ENCODE results near the gene SLC36A4. TPM values are rescaled to one million over a fixed set of nuclear protein-coding genes. Genes with fewer than 3 reads are reported as not detected.

The SLC36A4 gene
- polyA plus RNA-seq, 1 donor (not counting 4 experiments of a cell fraction or from before 2014, with no cell fraction given) = 8.1 TPM

- Histone ChIP-seq H3K79me2 (ENCODE audit: control insufficient read depth, insufficient read depth, low read length) (no peaks in the 10 kb centered on the region), H3K9me3 (ENCODE audit: control insufficient read depth, low read depth, low read length) (no peaks in the 10 kb centered on the region), H3K4me3 (ENCODE audit: control insufficient read depth in 2 of 3, extremely low read depth in 1 of 3, insufficient read depth in 2 of 3, low read depth in 1 of 3, low read length in 3 of 3) (no peak overlapping the region), H3K4me2 (ENCODE audit: control insufficient read depth, extremely low read depth, insufficient read depth, low read depth, low read length) (no peak overlapping the region), H3K27ac (ENCODE audit: control insufficient read depth, insufficient read depth, low read length) (no peak overlapping the region), H3K4me1 (ENCODE audit: control insufficient read depth, extremely low read depth, insufficient read depth, low read length) (no peaks in the 10 kb centered on the region), H3K9ac (ENCODE audit: control insufficient read depth, extremely low read depth, insufficient read depth, low read length) (no peak overlapping the region), H3K36me3 (ENCODE audit: control insufficient read depth in 2 of 2, extremely low read depth in 1 of 2, insufficient read depth in 2 of 2, low read length in 2 of 2) (no peaks in the 10 kb centered on the region), H3K27me3 (ENCODE audit: control insufficient read depth, extremely low read depth, insufficient read depth, low read length) (no peaks in the 10 kb centered on the region), H4K20me1 (ENCODE audit: control insufficient read depth, extremely low read depth, insufficient read depth, low read length) (no peaks in the 10 kb centered on the region), H2AFZ (ENCODE audit: control insufficient read depth, low read length) (no peak overlapping the region), H3K9me1 (ENCODE audit: control insufficient read depth, extremely low read depth, insufficient read depth, low read length) (no peaks in the 10 kb centered on the region)
- no peak for TF ChIP-seq CTCF (optimal IDR thresholded peaks at IDR 0.05 in 1 of 3, IDR thresholded peaks at IDR 0.05 in 1 of 3, conservative IDR thresholded peaks at IDR 0.05 in 1 of 3; ENCODE audit: extremely low read depth in 1 of 3, insufficient read depth in 2 of 3, low read length in 3 of 3)
- TF ChIP-seq EZH2 (IDR thresholded peaks at IDR 0.05; ENCODE audit: low read length) = no peak
- FAIRE-seq (no peak), DNase-seq (ENCODE audit: low read depth, low spot score) (no peak)
- dilution Hi-C loops (cut with MboI; ENCODE audit: extremely low pct_ligation_motif_present, low sequenced_read_pairs) = no loop called here
Measured at GRCh38 chr11:93128574-93128973, 69.2 kb downstream of the SLC36A4 start.

- Histone ChIP-seq H3K4me3 (ENCODE audit: control insufficient read depth in 2 of 3, extremely low read depth in 1 of 3, insufficient read depth in 2 of 3, low read depth in 1 of 3, low read length in 3 of 3) (no peak overlapping the region), H3K27ac (ENCODE audit: control insufficient read depth, insufficient read depth, low read length) (no peak overlapping the region), H3K4me2 (ENCODE audit: control insufficient read depth, extremely low read depth, insufficient read depth, low read depth, low read length) (no peak overlapping the region), H2AFZ (ENCODE audit: control insufficient read depth, low read length) (no peak overlapping the region), H3K9ac (ENCODE audit: control insufficient read depth, extremely low read depth, insufficient read depth, low read length) (no peak overlapping the region), H3K9me1 (ENCODE audit: control insufficient read depth, extremely low read depth, insufficient read depth, low read length) (no peaks in the 10 kb centered on the region), H3K79me2 (ENCODE audit: control insufficient read depth, insufficient read depth, low read length) (no peaks in the 10 kb centered on the region), H3K4me1 (ENCODE audit: control insufficient read depth, extremely low read depth, insufficient read depth, low read length) (no peaks in the 10 kb centered on the region), H3K36me3 (ENCODE audit: control insufficient read depth in 2 of 2, extremely low read depth in 1 of 2, insufficient read depth in 2 of 2, low read length in 2 of 2) (no peaks in the 10 kb centered on the region), H3K9me3 (ENCODE audit: control insufficient read depth, low read depth, low read length) (no peaks in the 10 kb centered on the region), H4K20me1 (ENCODE audit: control insufficient read depth, extremely low read depth, insufficient read depth, low read length) (no peaks in the 10 kb centered on the region), H3K27me3 (ENCODE audit: control insufficient read depth, extremely low read depth, insufficient read depth, low read length) (no peaks in the 10 kb centered on the region)
- TF ChIP-seq EZH2 (IDR thresholded peaks at IDR 0.05; ENCODE audit: low read length) (no peak), CTCF (optimal IDR thresholded peaks at IDR 0.05 in 1 of 3, IDR thresholded peaks at IDR 0.05 in 1 of 3, conservative IDR thresholded peaks at IDR 0.05 in 1 of 3; ENCODE audit: extremely low read depth in 1 of 3, insufficient read depth in 2 of 3, low read length in 3 of 3) (no peak)
- DNase-seq (ENCODE audit: low read depth, low spot score) (no peak), FAIRE-seq (no peak)
- dilution Hi-C loops (cut with MboI; ENCODE audit: extremely low pct_ligation_motif_present, low sequenced_read_pairs) = no loop called here
Measured at GRCh38 chr11:93123351-93123898, 74.4 kb downstream of the SLC36A4 start.

Data from keratinocyte (primary cell).